Subcutaneous adipose tissue (tissue), 4 donors: ENCODE results near the gene GFER. TPM values are rescaled to one million over a fixed set of nuclear protein-coding genes. Genes with fewer than 3 reads are reported as not detected.

Source experiments
- total RNA-seq, 4 donors: library from RNA; depleted of rRNA; stranded (reverse); fragments of >200 nt; gene quantifications; one replicate each; pipeline ENCODE4 v1.1.0, GENCODE V29; 2016
- TF ChIP-seq, protein P1 (sequence below): fragments of 450-650 bp; IDR thresholded peaks from one replicate; pipeline ENCODE4 v1.5.1; 2016; ENCODE audit warnings: low read depth, mild to moderate bottlenecking, control low read depth, antibody characterized with exemption, moderate library complexity

Gene GFER
- total RNA-seq, 4 donors from 2014 or later, result 9.1 to 17.4 (median 16.1) TPM

DNA sequence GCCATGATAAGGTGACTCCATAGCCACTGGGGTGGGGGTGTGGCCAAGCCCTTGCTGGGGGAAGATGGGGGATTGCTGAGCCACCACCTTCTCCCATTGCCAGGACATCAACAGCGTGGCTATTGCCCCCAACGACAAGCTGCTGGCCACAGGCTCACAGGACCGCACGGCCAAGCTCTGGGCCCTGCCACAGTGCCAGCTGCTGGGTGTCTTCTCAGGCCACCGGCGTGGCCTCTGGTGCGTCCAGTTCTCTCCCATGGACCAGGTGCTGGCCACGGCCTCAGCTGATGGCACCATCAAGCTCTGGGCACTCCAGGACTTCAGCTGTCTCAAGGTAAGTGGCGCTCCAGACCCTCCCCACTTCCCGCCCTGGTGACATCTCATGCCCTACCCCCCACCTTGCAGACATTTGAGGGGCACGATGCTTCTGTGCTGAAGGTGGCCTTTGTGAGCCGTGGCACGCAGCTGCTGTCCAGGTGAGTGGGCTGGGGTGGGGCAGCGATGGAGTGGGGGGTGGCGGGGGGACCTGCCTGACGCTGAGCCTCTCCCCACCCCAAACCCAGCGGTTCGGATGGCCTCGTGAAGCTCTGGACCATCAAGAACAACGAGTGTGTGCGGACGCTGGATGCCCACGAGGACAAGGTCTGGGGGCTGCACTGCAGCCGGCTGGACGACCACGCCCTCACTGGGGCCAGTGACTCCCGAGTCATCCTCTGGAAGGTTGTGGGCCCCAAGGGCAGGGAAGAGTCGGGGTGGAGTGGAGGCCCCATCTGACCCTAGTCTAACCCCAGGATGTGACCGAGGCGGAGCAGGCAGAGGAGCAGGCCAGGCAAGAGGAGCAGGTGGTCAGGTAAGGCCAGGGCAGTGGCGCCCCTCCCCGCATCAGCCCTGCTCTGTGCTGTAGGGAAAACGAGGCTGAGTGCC lies 6.8 kb upstream of the GFER start:
- TF ChIP-seq, protein P1, sequence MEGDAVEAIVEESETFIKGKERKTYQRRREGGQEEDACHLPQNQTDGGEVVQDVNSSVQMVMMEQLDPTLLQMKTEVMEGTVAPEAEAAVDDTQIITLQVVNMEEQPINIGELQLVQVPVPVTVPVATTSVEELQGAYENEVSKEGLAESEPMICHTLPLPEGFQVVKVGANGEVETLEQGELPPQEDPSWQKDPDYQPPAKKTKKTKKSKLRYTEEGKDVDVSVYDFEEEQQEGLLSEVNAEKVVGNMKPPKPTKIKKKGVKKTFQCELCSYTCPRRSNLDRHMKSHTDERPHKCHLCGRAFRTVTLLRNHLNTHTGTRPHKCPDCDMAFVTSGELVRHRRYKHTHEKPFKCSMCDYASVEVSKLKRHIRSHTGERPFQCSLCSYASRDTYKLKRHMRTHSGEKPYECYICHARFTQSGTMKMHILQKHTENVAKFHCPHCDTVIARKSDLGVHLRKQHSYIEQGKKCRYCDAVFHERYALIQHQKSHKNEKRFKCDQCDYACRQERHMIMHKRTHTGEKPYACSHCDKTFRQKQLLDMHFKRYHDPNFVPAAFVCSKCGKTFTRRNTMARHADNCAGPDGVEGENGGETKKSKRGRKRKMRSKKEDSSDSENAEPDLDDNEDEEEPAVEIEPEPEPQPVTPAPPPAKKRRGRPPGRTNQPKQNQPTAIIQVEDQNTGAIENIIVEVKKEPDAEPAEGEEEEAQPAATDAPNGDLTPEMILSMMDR, result no peak

DNA sequence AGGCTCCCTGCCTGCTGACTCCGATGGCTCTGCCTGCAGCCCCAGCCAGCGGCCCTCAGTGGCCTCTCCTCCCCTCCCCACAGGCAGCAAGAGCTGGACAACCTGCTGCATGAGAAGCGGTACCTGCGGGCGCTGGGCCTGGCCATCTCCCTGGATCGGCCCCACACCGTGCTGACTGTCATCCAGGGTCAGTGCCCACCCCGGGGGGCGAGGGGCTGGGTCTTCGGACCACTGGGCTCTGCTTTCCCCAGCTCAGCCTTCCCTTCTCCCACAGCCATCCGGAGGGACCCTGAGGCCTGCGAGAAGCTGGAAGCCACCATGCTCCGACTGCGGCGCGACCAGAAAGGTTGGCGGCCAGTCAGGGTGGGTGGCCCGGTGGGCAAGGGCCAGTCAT lies 6.1 kb upstream of the GFER start:
- TF ChIP-seq, protein P1, result no peak

DNA sequence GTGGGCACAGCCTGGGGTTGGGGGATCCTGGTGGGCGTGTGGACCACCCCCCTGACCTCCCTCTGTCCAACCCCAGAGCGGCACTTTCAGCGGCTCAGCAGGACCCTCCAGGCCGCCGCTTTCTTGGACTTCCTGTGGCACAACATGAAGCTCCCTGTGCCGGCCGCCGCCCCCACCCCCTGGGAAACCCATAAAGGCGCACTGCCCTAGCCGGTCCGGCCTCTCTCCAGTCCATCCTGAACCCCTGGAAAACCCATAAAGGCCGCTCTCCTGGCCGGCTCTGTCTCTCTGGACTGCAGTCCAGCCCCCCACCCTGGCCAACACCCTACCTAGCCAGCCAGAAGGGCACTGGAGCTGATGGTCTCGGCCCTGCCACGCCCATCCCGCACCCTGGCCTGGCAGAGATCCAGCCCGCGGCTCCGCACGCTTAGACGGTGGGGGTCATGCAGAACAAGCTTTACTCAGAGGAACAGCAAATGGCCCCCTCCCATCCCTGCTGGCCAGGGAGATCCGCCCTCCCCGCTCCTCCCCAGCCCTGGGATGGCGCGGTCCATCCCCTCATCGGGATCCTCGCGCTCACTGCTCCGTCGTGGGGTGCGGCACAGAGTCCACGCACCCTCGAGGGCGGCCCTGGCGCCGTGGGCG lies 5.4 kb upstream of the GFER start:
- TF ChIP-seq, protein P1, result no peak

GRCh38 chr16:1979271-1980029 lies 4.5 kb upstream of the GFER start:
- TF ChIP-seq, protein P1, result no peak

- TF ChIP-seq, protein P1, result no peak
Observed at GRCh38 chr16:1980030-1980769, 3.8 kb upstream of the GFER start.

DNA sequence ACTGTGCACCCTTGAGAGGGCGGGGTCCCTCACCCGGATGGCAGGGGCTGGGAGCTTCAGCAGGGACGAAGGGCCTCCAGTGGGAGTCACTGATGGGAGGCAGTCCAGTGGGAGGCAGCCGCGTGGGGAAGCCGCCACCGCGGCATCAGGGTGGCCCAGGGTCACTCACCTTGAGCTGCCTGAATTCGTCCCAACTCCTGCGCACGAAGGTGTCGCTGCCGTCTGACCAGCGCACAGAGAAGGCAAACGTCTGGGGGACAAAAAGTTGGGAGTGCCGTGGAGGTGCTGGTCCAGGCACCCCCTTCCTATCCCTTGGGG lies 3.3 kb upstream of the GFER start:
- TF ChIP-seq, protein P1, result no peak
